NB4 (cell line): ENCODE measurements around the gene FSTL3.

Experiments
- DNase-seq: peaks from one replicate; pipeline ENCODE4 v3.0.0; 2010; ENCODE audit warnings: low read depth
- H3K4me3 ChIP-seq: one replicate; pipeline ENCODE4 v1.5.1; 2011; ENCODE audit warnings: mild to moderate bottlenecking, low read depth, low read length, moderate library complexity
- CTCF ChIP-seq: IDR thresholded peaks from one replicate; pipeline ENCODE4 v1.5.1; 2012; ENCODE audit warnings: low read depth, low read length
- MAX ChIP-seq: IDR thresholded peaks from 2 replicates; pipeline ENCODE4 v1.6.1; 2011; ENCODE audit warnings: low read depth, low read length
- MYC ChIP-seq: IDR thresholded peaks from 2 replicates; pipeline ENCODE4 v1.6.1; 2011; ENCODE audit warnings: low read depth, low read length
- POLR2A ChIP-seq: IDR thresholded peaks from 2 replicates; pipeline ENCODE4 v1.6.1; 2011; ENCODE audit warnings: mild to moderate bottlenecking; ENCODE audit not compliant: insufficient read length; ENCODE audit errors: extremely low read depth

The FSTL3 gene

GRCh38 chr19:732148-733069, 56.2 kb downstream of the FSTL3 start:
- peak; percentile 39 for DNase-seq

More at GRCh38 chr19:732148-733069, 56.2 kb downstream of the FSTL3 start:
- no peak for TF ChIP-seq MAX
- TF ChIP-seq POLR2A = no peak
- no peak for TF ChIP-seq MYC
- TF ChIP-seq CTCF = no peak
- no peak overlapping the region for H3K4me3 ChIP-seq
